Measurements from ENCODE around the gene SLC8A3.

SLC8A3 gene

DNA sequence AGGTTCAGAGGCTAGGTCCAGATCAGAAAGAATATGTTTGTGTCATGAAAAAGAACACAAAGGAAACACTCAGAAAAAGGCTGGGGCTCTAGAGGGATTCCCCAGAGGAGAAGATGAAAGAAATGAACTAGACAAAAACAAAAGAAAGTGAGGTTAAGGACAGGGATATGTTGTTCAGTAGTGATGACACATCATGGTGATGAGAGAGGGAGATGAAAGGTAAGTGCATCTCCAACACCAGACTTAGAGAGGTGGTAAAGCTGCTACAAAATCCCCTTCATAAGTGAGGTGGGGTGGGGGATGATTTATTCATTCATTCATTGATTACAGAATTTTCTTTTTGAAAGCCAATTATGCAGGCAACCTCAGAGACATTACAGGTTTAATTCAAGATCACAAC is 19.6 kb upstream of the SLC8A3 start:
- DNase-seq (ENCODE audit: low read depth) = no peak
- TF ChIP-seq, protein P1, sequence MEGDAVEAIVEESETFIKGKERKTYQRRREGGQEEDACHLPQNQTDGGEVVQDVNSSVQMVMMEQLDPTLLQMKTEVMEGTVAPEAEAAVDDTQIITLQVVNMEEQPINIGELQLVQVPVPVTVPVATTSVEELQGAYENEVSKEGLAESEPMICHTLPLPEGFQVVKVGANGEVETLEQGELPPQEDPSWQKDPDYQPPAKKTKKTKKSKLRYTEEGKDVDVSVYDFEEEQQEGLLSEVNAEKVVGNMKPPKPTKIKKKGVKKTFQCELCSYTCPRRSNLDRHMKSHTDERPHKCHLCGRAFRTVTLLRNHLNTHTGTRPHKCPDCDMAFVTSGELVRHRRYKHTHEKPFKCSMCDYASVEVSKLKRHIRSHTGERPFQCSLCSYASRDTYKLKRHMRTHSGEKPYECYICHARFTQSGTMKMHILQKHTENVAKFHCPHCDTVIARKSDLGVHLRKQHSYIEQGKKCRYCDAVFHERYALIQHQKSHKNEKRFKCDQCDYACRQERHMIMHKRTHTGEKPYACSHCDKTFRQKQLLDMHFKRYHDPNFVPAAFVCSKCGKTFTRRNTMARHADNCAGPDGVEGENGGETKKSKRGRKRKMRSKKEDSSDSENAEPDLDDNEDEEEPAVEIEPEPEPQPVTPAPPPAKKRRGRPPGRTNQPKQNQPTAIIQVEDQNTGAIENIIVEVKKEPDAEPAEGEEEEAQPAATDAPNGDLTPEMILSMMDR (IDR thresholded peaks at IDR 0.05; ENCODE audit: insufficient read depth, low read depth, low read length, missing control alignments) = no peak
- H3K4me3 ChIP-seq (ENCODE audit: low read depth, low read length) = no peak overlapping the region

DNA sequence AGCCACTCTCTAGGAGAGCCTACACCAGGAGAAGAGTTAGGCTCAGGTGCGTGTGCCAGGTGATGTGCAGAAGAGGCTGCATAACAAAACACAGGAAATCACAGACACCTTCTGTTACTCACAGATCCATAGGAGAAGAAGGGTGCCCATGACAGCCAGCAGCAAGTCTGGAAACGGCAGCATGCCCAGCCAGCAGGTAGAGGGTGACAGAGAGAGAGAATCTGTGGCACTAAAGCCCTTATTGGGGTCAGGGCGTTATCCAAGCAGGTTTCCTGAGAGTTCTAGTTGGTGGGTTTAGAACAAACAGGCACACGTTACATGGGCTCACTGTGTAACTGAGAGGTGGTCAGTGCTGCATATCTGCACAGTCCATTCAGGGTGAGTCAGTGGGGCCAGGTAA is 14.9 kb upstream of the SLC8A3 start:
- H3K4me3 ChIP-seq (ENCODE audit: low read depth, low read length) = no peak overlapping the region
- TF ChIP-seq, protein P1 (IDR thresholded peaks at IDR 0.05; ENCODE audit: insufficient read depth, low read depth, low read length, missing control alignments) = no peak
- DNase-seq (ENCODE audit: low read depth) = no peak

DNA sequence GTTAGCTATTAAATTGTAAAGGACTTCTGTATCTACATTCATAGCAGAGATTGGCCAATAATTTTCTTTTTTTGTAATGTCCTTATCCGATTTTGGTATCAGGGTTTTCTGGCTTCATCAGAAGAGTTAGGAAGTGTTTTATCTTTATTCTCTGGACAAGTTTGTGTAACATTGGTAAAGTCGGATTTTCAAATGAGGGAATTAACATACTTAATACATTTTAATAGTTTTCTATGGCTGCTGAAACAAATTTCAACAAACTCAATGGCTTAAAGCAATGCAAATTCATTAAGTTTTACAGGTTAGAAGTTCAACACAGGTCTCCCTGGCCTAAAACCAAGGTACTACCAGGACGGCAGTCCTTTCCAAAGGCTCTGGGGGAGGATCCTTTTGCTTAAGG is 13.2 kb upstream of the SLC8A3 start:
- DNase-seq (ENCODE audit: low read depth) = no peak
- no peak overlapping the region for H3K4me3 ChIP-seq (ENCODE audit: low read depth, low read length)
- TF ChIP-seq, protein P1 (IDR thresholded peaks at IDR 0.05; ENCODE audit: insufficient read depth, low read depth, low read length, missing control alignments) = no peak

DNA sequence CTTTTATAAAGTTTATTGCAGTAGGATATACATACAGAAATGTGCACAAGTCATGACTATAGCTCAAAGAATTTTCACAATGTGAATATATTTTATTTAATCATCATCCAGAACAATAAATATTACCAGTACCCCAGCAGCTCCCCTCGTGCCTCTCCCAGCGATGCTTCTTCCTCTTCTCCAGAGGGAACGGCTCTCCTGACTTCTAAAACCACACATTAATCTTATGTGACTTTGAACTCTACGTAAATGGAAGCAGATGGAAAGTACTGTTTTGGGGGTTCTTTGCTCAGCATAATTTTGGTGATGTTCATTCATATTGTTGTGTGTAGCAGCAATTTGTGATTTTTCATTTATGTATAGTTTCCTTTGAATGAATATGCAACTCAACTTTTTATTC is 4.6 kb upstream of the SLC8A3 start:
- no peak for DNase-seq (ENCODE audit: low read depth)
- TF ChIP-seq, protein P1 (IDR thresholded peaks at IDR 0.05; ENCODE audit: insufficient read depth, low read depth, low read length, missing control alignments) = no peak
- H3K4me3 ChIP-seq (ENCODE audit: low read depth, low read length) = no peak overlapping the region

DNA sequence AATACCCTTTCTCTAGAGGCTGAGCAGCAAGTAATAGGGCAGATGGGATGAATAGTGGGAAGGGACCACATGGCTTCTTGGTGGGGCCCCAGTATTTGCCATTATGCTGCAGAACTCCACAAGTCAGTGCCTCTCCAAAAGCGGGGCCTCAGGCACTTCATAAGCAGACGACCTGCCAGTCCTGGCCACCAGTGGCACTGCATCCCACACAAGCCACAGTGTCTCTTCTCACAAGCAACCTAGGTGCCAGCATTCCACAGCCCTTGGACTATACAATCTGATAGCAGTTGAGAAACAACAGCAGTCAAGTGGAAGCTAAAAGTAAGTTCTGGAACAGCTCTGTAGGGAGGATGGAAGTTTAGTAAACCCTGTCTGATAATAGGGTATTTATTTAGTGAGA is 4.2 kb upstream of the SLC8A3 start:
- no peak for DNase-seq (ENCODE audit: low read depth)
- no peak overlapping the region for H3K4me3 ChIP-seq (ENCODE audit: low read depth, low read length)
- TF ChIP-seq, protein P1 (IDR thresholded peaks at IDR 0.05; ENCODE audit: insufficient read depth, low read depth, low read length, missing control alignments) = no peak

DNA sequence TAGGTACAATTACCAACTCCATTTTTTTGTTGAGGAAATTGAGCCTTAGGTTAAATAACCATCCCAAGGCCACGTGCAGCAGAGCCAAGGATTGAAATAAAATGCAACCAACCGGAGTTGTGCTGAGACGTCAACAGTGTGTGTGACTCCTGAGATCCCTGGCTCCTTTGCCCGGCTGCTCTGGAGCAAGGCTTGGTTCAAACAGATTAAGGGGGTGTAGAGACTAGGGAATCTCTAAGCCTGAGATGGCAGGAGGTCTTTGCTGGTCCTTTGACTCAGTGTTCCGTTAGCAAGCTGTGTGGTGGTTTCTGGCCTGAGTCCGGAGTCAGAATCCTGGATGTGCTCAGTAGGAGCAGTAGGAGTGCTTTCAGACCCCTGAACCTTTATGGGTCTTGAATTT is 1.4 kb upstream of the SLC8A3 start:
- no peak overlapping the region for H3K4me3 ChIP-seq (ENCODE audit: low read depth, low read length)
- TF ChIP-seq, protein P1 (IDR thresholded peaks at IDR 0.05; ENCODE audit: insufficient read depth, low read depth, low read length, missing control alignments) = no peak

DNA sequence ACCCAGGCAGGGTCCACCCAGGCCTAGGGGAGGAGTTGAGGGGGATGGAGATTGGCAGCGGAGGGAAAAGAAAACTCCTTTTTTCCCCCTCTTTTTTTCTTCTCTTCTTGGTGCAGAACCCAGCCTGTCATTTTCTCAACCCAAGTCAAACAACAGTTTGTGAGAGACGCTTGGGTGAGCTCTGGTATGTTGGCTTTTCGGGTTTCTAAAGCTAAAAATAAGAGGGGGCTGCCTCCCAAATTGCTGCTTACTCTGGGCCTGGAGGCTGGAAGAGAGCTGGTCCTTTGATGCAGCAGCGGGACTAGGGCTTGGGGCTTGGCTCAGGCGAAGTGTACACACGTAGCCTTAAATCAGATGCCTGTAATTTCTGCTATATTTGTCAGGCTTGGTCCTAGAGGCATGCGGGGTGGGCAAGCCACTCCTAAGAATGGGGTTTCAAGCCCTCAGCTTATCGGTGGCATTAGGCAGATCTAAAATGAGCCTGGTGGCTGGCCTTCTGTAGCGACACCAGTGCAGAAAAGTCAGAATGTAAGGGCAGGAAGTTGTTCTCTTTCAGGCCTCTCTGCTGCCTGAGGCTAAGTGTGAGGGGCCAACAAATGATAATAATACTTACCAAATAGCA is 816 bp upstream of the SLC8A3 start:
- TF ChIP-seq, protein P1 (IDR thresholded peaks at IDR 0.05; ENCODE audit: insufficient read depth, low read depth, low read length, missing control alignments) = no peak
- peak overlapping the region; percentile 81 for H3K4me3 ChIP-seq (ENCODE audit: low read depth, low read length)
- peak; percentile 19 for DNase-seq (ENCODE audit: low read depth)

More for the DNA sequence above, 1.4 kb upstream of the SLC8A3 start:
- no peak for DNase-seq (ENCODE audit: low read depth)

All from GM12865 (cell line).